GM19023 (cell line): ENCODE measurements around the gene MYLK.

ENCODE experiments used
- ATAC-seq: cut with Tn5 transposase; IDR thresholded peaks from one replicate; pipeline ENCODE4 v1.9.1; 2021; ENCODE audit warnings: mild to moderate bottlenecking, moderate library complexity; ENCODE audit not compliant: unreplicated experiment

The MYLK gene

DNA sequence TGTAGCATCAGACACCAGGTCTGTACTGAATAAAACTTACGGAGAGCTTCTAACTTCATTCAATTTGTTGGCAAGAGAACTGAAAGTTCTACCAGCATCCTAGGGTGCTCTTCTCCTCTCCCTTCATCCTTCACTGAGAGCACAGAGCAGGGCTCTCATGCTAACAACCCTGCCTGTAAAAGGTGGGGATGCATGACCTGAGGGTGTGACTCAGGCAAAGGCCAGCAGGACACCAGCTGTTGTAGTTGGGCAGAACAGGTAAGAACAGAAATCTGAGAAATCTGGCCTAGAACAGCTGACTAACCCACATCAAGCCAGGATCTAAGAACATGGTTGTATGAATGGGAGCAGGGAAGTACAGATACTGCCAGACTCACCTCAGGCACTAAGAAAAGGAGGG is 64.2 kb downstream of the MYLK start:
- no peak for ATAC-seq

DNA sequence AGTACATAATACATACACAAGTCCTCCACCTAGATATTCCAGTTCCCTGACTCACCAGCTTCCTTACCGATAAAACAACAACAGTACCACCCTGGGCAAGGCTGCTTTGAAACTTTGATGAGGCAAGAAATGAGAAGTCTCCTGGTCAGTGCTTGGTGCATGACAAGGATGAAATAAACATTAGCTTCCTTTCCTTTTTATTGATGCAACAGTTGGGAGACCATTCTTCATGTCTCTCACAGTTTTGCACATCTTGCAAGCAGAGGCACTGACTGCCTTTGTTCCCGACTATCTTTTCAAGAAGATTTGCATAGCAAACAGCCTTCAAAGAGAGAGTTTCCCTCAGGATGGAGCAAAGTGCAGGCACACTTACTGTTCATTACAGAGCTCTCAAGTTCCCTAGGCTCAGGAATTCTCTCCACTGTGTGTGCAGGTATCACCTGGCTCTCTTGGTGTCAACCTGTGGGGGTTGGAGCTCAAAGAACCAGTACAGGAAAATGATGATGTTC is 65.2 kb downstream of the MYLK start:
- no peak for ATAC-seq

- ATAC-seq: no peak
Measured at GRCh38 chr3:123818324-123818920, 65.7 kb downstream of the MYLK start.

- no peak for ATAC-seq
Measured at GRCh38 chr3:123817413-123817812, 66.7 kb downstream of the MYLK start.

GRCh38 chr3:123816673-123817207 is 67.4 kb downstream of the MYLK start:
- ATAC-seq: no peak

GRCh38 chr3:123815981-123816380 is 68.2 kb downstream of the MYLK start:
- no peak for ATAC-seq

DNA sequence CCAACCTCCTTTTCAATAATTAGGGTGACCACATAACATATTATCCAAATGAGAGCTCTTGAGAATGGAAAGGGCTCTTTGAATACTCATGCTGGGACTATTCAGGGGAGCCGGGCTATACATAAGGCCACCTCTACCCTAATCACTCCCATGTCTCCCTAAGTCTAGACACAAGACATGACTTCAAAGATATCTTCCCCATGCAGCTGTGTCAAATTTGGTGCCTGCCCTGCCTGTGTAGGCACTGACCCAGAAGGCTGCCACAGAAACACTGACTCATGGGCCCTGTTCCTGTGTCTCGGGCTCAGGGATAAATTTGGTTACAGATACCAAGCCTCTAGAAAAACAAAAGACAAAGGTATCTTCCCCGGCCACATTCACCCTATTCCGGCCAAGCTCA is 70.3 kb downstream of the MYLK start:
- ATAC-seq: no peak

DNA sequence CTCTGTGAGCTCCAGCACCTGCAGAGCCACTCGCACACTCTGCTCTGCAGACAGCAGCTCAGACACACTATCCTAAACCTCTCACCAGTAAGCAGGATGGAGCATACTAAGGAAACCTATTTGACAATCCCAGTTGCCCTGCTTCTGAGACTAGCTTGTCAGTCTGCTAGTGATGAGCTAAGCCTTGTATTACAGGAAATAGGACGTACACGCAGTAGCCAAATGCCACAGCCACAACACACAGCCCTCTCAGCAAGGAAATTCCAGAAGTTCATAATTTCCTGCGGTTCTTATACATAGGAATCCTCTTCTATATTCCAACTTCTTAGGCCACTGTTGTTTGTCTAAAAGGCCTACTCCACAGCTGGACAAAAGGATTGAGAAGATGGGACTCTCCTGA is 74.5 kb downstream of the MYLK start:
- ATAC-seq: no peak

DNA sequence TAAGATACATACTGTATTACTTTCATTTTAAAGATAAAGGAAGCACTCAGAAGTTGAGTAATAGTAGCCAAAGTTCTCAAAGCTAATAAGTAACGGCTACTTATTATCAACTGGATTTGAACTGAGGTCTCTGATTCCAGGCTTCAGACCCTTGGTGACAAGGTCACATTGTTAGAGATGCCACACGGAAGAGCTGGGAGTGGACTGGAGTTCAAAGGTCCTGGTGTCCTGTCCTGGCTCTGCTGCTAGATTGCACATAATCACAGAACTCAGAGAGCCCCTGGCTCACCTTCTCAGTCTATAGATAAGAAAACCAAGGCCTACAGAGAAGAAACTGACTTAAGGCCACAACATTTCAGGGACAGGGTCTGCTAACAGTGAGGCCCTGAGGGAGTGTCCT is 75.3 kb downstream of the MYLK start:
- no peak for ATAC-seq

GRCh38 chr3:123807820-123808219 is 76.3 kb downstream of the MYLK start:
- ATAC-seq: no peak

DNA sequence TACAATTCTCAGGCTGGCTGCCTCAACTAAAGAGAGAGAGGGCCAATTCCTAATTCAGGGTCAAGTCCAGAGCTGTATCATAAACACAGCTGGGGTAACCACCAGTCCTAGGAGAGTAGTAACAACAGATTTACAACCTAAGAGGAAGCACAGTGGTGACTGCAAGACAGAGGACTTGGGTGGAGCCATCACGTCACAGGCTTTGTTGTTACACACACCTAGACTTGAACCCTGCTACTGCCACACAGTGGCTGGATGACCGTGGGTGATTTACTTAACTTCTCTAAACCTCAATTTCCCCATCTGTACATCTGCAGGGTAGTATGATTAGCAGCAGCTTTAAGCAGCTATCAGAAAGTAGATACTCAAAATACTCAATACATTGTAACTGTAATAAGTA is 78.6 kb downstream of the MYLK start:
- ATAC-seq: no peak

DNA sequence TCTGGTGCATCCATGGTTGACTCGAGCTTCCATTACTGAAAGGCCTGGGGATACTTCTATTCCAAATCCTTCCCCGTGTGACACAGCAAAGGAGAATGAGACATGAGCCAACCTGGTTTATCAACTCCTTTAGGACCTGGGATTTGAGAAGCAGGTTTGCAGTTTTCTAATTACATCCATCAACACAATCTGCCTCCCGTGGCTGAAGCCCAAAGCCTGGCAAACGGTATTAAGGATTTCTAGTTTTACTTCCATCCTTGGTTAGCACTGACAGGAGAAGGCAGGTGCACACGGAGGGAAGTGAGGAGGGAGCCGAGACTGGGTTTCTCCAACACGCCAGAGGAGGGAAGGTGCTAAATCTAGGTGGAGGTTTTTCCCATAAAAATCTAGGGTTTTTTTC is 79.0 kb downstream of the MYLK start:
- no peak for ATAC-seq

GRCh38 chr3:123804676-123805075 is 79.5 kb downstream of the MYLK start:
- no peak for ATAC-seq

DNA sequence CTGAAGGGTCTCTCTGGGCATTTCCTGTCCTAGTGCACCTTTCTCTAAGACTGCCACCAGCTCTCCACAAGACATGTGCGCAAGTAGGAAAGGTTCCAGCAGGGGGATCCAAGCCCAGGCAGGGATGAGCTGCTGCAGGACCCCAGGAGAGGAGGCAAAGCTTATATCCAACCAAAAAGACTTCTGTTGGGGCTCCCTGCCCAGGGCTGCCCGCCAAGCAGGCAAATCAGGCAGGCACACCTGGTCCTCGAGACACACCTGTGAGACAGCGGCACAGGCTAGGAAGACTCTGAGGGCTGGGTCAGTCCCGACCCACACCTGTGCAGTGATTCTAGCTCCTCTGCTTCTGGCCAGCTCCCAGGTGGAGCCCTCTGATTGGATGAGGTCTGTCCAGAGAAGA is 80.6 kb downstream of the MYLK start:
- ATAC-seq: no peak

- ATAC-seq: no peak
Measured at GRCh38 chr3:123802007-123802625, 82.0 kb downstream of the MYLK start.

DNA sequence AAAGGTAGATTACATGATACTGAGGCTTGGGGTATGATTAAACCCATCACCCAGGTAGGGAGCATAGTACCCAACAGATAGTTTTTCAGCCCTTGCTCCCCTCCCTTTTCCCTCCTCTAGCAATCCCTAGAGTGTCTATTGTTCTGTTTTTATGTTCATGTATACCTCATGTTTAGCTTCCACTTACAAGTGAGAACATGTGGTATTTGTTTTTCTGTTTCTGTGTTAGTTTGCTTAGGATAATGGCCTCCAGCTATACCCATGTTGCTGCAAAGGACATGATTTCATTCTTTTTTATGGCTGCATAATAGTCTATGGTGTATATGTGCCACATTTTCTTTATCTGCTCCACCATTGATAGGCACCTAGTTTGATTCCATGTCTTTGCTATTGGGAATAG is 82.7 kb downstream of the MYLK start:
- no peak for ATAC-seq

GRCh38 chr3:123800362-123800682 is 83.8 kb downstream of the MYLK start:
- ATAC-seq: no peak

DNA sequence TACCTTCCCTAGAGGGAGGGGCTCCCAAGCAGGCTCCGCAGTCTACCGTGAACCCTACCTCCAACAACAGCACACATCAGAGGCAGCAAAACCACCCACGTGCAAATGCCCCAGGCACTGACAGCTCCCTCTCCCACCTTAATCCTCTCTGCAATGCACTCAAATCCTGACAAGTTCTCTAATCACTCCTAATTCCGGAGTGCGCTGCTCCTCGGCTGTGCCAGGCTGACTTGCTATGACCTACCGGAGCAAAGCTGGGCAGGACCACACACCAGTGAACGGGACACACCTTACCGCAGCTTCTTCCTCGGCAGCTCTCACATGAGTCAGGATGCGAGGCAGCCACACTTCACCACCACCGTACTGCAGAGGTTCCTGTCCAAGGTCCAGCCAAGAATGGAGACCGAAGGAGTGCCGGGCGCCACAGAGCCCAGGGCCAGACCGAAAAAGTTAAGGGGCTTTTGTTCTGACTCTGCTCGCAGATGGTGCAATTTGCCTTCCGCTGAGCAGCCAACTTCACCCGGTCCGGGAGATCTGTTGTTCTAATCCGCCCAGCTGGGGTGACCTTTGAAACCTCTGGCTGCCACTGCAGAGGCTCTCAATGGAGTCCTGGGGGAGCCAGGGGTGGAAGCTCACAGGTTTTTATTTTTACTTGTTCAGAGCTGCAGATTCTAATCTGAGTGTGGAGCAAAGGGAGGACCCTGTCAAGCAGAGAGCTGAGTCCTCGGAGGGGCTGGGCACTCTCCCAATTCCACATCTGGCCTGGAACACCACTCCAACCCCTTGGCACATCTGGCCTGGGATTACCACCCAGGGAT is 84.4 kb downstream of the MYLK start:
- no peak for ATAC-seq

- ATAC-seq: no peak
Measured at GRCh38 chr3:123798550-123798949, 85.6 kb downstream of the MYLK start.

DNA sequence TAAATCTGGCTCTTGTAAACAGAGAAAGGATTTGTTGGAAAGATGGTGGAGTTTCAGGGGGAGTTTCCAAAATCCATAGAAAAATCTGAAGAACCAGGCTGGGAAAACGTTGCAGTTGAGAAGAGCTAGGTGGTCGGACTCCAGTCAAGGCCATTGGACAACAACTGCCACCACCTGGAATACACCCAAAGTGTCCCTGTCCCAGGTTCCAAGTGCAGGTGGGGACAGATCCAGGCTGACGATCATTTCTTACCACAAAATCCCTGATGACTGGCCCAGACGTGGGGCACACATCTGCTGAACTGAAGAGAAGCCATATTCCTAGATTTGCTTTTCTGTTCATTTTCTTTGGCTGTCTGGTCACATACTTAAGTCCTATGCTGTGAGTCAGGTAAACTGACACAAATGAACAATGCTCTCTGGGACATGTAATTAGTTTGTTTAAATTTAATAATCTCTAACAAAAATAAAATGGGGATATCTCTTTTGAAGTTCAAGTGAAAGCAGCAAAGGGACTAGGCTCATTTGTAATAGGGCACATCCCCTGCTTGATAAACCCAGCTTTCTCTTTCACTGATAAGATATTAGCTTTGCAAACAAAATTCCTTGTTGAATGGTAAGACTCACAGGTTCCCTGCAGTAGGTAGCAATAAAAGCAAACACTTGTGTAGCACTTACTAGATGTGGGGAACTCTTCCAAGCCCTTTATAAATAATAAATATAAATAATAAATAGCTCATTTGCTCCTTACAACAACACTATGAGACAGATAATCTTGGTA is 88.5 kb downstream of the MYLK start:
- no peak for ATAC-seq

- no peak for ATAC-seq
Measured at GRCh38 chr3:123793425-123793824, 90.7 kb downstream of the MYLK start.
